HG03378 (cell line): Measurements from ENCODE around the gene TBL1X.

Source experiments
- ATAC-seq: cut with Tn5 transposase; IDR thresholded peaks from one replicate; pipeline ENCODE4 v1.9.1; 2021; ENCODE audit warnings: mild to moderate bottlenecking, moderate library complexity; ENCODE audit not compliant: unreplicated experiment

The TBL1X gene

DNA sequence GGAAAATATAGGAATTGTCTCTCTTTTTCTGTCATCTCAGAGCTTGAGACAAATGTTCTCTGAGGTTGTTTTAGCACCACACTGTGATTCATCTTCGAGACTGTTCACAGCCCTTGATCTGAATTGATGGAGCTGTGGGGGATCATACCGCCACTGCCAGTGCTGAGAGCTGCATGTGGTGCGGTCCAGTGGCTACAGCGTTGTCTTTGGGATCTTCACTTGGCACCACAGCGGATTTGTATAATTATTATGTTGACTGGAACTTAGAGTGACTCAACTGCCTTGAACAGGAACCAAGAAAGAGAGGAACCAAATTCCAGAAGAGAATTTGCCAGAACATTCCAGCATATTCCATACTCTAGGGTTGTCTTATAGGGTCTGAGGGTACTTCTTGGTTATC, 29.1 kb downstream of the TBL1X start:
- no peak for ATAC-seq

DNA sequence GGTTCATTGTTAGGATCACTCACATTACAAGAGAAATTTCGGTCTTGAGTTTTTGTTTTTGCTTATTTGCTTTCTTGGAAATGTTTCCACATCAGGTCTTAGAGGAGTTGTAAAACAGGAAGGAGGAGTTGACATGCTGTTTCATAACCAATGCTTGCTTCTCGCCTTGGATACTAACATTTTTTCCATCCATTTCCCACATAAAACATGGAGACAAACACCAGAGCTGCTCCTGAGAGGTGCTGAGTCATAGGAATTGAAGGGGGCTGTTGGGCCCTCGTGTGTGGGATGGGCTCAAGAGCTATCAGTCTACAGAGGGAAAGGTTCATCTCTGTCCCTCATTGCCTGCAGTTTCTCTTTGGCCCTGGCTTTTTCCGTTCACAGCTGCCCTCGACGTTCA, 29.9 kb downstream of the TBL1X start:
- no peak for ATAC-seq

DNA sequence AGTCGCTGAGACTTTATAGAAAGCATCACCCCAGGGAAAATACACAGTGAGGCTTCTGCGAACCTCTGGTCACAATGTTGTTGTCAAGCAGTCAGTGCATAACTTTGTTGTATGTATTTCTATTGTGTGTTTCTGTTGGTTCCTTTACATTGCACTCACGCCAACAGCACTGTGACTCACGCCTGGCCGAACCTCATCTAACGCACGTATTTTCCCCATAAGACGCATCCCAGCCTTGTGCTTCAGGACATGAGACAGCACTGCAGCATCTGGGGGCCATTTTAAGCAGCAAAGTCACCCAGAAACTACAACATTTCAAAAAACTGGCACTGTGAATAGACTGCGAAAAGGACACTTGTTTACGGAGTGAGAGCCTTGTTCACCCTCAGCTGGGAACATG, 30.6 kb downstream of the TBL1X start:
- ATAC-seq = no peak

DNA sequence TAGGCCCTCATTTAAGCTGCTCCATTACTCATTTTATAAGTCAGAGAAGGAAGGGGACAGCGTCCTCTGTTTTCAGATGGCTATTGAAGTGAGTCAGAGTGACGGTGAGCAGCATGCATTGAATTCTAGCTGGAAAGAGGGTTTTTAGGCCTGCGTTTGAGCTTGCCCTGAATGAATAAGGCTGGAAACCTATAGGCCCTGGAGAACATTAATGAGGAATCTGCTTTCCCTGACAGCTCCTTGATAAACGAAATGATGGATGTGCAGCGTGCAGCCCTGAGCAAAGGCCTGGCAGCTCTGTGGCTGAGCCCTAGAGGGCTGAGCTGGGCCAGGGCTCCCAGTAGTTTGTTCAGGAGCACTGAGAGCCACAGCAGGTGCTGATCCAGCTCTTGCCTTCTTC, 33.4 kb downstream of the TBL1X start:
- ATAC-seq = no peak

DNA sequence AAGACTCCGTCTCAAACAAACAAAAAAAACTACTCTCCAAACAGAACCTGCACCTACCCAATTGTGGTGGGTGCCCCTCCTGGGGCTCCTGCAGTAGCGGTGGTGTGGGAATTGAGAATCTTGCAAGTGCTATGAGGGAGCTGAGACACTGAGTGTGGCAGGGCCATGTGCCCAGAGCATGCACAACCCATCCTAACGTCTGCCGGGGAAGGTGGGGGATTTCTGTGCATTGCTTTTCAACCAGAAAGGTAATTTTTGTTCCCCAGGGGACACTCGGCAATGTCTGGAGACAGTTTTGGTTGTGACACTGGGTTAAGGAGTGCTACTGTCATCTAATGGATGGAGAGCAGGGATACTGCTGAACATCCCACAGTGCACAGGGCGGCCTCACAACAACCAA, 35.7 kb downstream of the TBL1X start:
- ATAC-seq = no peak

DNA sequence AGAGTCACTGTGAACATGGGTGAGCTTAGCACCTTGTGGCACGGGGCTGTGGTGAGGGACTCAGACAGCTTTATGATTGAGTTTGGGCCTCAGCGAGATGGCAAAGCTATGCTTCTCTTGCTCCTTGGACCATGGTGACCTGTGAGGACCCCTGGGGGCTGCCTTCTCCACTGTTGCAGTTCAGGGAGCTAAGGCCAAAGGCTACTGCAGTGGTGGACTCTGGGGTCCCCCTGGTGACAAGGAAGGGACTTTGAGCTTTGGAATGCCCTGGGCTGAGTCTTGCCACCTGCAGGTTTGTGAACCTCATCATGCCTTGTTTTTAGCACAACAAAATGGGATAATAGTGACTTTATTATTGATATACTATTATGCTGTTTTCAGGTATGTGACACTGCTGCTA, 36.5 kb downstream of the TBL1X start:
- ATAC-seq = no peak

DNA sequence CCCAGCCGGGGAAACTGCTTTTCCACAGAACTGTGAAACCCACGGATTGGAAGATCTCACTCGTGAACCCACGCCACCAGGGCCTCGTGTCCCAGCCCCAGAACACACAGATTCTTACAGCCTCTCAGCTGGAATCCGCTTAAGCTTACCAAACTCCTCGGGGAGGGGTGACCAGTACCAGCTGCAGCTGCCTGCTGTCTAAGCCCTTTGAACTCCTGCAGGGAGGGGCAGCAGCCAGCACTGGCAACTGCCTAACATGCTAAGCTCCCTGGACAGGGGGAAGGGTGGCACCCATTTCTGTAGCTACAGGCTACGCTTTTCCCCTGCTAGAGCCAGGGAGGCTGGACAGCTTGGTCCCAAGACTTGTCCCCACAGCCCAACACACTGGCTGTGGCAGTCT, 38.4 kb downstream of the TBL1X start:
- ATAC-seq = no peak

DNA sequence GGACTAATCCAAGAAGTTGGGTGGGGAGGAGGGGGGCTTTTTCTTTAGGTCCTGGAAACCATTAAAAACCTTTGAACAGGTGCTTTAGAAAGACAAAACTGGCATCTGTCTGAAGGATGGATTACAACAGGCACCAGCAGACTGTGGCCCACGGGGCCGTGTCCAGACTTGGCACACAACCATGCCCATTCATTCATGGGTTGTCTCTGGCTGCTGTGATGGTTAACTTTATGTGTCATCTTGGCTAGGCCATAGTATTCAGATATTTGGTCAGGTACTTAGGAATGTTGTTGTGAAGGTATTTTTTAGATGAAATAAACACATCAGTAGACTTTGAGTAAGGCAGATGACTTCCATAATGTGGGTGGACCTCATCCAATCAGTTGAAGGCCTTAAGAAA, 45.5 kb downstream of the TBL1X start:
- no peak for ATAC-seq

DNA sequence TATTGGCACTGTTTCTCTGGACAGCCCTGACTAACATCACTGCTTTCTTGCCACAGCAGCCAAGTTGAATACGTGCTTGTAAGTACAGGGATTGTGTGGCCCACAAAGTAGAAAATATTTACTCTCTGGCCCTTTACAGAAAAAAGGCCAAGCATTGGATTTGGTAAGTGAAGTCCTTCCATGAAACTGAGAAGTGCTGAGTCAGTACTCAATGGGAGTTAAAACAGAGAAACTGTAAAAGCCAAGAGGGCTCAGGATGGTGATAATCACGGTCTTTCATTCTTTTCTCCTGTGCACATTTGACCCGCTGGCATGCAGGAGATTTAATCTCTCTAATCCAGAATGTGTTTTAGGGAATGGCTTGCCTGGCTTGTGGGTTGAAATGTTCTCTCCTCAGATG, 46.1 kb downstream of the TBL1X start:
- no peak for ATAC-seq

DNA sequence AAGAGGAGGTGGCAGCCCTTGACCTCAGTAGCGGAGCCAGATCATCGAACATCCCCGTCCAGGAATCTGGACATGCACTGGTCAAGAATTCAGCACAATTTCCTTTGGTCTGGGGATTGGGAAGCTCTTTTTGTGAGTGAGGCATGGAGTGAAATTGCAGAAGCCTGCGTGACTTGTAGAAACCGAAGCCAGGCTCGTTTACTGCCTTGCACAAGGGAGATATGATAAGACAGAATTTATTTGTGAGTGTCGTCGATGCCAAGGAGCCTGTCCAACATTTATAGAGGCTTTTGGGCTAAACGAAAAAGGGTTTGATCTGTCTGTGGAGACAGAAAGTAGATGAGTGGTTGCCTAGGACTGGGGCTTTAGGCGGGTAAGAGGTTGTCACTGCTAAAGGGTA, 50.6 kb downstream of the TBL1X start:
- ATAC-seq = no peak

DNA sequence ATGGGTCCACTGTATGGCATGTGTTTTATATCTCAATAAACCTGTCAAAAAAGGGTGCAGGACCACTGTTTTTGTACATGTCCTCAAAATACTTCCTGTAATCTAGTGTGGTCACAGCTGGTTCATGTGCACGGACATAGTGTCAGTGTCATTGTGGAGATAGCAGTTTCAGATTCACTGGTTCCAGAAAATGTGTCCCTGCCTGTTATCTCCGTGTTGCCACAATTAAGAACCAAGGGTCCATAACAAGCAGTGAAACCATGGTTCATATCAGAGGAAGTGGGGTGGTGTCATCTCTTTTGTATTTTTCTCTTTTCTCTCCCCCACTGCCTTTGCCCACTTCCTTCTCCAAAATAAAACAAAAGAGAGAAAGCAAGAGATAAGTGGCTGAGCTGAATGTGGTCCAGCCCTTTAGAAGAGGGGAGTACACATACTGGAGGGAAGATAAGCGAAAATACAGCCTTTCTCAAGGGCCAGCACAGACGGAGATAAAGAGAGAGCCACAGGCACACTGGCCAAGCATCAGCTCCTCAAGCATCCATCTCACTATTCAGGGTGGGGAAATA, 51.2 kb downstream of the TBL1X start:
- no peak for ATAC-seq

DNA sequence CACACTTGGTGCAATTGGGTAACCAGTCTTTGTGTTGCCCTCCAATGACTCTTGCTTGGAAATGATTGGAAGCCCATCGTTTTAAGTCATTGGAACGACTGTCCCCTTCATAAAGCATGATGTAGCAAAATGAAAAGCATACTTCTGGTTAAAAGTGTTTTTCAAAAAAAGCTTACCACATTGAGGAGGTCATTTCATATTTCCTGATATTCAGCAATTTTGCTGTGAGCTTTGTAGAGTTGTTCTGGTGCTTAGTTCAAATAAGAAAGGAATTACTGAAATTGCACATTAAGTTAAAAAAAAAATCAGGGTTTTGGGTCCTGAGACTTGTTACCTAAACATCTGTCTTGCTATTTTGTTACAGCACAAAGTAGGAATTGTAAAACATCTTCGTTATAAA, 51.8 kb downstream of the TBL1X start:
- no peak for ATAC-seq

DNA sequence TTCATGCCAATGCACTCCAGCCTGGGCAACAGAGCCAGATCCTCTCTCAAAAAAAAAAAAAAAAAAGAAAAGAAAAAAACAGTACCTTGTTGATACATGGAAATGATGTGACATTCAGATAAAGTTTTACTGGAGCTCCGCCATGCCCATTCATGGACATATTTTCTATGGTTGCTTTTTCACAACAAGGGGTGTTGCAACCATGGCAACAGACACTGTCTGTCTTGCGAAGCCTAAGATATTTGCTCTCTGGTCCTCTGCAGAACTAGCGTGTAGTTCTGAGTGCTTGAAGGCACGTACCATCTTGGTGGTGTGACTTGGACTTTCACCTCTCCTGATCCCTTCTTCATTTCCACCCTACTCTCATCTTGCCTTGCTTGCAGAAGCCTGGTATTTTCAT, 53.2 kb downstream of the TBL1X start:
- ATAC-seq = no peak

DNA sequence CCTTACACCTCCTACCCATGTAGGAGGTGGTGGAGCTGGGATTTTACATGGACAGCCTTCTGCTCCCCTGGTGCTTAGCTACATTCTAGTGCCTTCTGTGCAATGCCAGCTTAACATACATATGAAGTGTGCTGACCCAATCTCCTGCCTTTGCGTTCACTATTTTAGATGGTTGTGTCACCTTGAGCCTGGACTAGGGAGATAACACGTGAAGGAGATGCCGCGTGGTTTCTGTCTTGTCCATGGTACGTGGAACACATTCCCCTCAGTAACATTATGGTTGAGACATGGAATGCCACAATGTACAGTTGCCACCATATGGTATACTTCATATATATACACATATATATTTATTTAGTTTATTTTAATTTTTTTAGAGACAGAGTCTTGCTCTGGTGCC, 54.0 kb downstream of the TBL1X start:
- no peak for ATAC-seq

DNA sequence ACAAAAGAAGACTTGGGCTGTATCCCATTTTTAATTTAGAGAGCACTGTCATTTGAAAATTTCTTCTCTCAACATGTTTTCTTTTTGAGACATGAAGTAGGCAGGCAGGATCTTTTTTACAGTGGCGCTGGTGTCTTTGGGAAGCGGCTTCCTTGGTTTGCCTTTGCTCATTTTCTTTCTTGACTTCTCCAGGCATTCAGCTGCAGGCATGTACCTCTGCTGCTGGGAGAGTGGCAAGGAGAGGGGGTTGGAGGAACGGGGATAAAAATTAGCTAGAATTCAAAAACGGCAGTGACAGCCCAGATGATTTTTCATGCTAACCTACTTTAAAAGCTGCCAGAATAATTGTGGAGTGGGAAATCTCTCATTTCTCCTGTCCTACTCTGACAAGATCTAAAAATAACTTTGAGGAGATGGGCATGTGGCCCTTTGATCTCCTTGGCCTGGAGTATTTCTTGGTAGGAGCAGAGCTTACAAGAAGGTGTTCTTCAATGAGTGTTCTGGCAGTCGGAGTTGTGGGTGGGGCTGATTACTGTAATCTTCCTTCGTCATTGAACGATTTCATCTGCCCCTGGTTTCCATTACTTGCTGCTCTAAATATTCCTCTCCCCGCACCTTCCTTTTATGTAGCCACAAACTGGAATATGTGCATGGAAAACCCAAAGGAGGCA, 54.8 kb downstream of the TBL1X start:
- ATAC-seq = no peak

DNA sequence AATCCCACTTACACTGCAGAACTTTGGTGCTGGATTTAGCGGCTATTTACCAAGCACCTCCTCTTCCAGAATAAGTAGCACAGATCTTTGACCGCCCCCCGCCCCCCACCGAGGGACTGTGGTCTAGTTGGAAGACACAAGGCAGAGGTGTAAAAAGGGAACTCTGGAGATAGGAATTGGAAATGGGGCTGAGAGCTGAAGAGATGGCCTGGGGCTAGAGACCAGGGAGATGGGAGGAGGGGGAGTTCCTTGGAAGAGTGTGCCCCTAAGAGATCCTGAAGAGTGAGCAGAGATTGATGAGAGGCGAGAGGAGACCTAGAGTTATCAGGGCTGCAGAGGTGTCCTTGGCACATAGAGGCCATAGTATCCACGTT, 55.3 kb downstream of the TBL1X start:
- ATAC-seq = no peak

DNA sequence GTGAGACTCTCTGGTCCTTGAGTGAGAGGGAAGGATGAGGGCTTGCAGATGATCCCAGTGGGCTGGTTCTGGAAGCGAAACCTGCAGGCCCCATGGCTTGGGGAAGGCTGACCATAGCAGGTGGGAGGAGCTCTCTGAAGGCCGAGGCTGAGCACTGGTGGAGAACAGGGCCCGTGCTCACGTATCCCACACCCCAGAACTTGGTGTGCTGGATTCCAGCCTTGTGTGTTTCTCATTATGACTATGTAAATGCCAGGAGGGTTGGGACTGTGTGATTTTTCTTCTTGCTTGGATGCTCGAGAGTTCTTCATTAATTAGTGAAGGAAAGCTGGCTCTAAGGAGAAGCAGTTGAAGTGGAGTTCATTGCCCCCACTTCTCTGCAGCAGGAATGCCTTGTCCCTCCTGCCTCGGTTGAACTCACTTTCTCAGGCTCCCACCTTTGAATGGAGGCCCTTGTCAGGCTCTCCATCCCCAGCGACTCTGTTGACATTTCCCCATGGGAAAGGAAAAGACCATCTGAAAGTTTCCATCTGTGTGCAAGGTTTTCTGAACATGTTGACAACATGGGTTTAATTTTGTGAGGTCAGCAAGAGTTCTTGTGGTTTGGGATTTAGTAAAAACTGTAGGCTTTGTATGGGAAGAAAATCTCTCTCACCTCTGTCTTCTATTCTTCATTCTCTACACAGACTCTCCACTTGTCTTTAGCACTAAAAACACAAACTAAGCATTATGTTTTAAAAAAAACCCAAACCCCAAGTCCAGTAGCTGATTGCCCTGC, 57.7 kb downstream of the TBL1X start:
- ATAC-seq = no peak

DNA sequence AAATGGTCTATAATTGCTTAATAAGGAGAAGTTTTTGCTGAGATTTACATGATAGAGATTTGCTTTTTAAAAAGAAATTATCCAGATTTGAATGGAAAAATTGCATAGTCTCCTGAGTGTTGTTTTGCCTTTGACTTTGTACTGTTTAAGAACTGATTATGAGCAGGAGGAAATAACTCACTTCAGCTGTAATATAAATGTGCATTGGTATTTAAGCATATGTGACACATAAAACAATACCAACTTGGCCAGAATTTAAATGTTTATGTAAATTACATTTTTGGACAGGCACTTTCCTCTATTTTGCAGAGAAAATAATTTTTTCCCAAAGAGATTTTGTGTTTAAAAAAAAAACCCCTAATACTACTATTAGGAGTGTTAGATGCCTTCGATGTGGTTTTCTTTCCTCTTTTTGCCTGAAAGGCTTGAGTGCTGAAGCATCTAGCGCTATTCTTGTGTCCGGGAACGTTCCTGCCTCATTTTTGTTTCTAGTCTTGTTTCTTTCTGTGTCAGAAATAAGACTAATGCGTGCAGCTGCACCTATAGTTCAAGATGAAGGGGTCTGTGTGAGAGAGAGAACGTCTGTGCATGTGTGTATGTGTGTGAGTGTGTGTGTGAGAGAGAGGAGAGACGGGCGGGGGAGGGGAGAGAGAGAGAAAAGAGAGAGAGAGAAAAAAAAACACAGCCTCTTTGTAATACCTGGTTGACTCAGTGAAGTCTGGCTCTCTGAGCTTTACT, 60.8 kb downstream of the TBL1X start:
- ATAC-seq = no peak

DNA sequence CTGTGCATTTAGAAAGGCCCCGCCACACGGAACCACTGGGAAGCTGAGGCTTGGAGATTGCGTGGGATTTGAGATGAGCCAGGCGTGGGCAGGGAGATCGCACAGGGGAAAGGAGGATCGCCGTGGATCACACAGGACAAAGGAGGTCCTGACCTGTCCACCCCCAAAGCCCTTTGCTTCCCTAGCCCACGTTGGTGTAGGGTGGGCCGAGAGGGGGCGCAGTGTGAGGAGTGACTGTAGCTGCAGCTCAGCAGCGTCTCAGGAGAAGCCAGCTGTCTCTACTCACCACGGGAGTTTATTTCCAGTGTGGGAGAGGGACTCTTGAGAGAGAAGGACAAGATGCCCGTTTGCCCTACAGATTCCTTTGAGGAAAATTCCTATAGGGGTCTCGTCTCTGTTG, 62.1 kb downstream of the TBL1X start:
- ATAC-seq = no peak

DNA sequence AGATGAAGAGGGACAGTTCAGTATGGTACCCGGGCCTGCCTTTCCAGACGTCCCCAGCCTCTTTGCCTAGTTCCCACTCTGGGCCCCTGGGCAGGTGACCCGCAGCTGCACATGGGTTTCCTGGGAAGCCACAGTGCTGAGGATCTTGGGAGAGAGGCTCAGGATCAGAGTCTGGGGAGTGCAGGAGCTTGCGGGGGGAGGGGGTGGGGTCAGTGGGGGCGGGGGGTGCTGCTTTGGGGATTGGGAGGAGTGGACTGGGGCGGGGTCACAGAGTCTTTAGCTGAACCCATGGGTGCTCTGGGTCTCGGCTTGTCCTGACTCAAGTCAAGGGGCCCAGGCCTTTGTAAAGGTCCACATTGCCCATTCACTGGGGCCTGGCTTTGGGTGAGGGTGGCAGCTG, 63.6 kb downstream of the TBL1X start:
- no peak for ATAC-seq

DNA sequence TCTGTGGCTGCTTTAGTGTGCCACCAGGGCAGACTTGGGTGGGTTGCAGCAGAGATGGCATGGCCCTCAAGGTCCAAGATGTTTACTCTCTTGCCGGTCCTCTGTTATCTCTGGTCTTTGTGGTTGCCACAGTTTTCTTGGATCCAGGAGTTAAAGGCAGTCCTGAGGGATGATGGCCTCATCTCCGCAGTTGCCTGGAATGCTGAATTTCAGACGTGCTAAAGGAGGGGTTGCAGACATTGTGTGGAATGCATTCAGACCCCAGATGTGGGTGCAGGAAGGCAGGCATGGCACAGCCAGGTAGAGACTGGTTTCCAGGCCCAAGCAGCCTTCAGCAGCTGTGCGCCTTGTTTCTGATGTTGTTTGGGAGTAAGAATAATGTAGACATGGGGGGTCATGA, 64.4 kb downstream of the TBL1X start:
- ATAC-seq = no peak

DNA sequence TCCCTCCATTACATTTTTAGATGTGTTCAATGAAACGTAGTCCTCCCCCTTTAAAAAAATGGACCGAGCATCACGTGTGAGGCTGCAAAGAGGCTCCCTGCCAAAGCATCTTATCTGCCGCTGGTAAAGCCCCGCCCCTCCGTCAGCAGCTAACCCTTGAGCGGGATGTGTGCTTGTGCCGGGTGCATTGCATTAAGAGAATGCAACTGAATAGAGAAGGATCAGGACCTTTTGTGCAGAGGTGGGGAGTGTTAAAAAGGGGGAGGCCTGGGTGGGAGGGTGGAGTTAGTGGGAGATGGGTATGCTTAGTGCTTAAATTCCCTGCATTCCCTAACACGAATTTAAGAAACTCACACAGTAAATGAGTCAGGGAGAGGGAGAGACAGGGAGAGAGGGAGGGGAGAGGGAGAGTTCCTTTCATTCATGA, 66.0 kb downstream of the TBL1X start:
- peak; percentile 77 for ATAC-seq
